Panc1 (cell line): ENCODE data around the gene CLRN3. TPM values are rescaled to one million over a fixed set of nuclear protein-coding genes. Genes with fewer than 3 reads are reported as not detected.

ENCODE experiments used
- ATAC-seq: fragments of 200-7000 bp; cut with Tn5 transposase; 2 replicates; pipeline ENCODE4 v1.9.1; 2020; ENCODE audit warnings: mild to moderate bottlenecking, moderate library complexity
- BruUV-seq: library from RNA; stranded (reverse); fragments of 400-500 nt; replicated peaks from 2 replicates; lab custom pipeline; 2021; lab: Mats Ljungman, UMichigan
- CTCF ChIA-PET: fragments of 300-600 bp; sonication (Branson Sonifier 250); formaldehyde crosslinking; loops from one replicate; lab custom pipeline; 2022; ENCODE audit warnings: antibody characterized with exemption; lab: Charles Lee
- POLR2A ChIA-PET: fragments of 300-600 bp; sonication (Branson Sonifier 250); formaldehyde crosslinking; loops from one replicate; lab custom pipeline; 2022; ENCODE audit warnings: antibody characterized with exemption; lab: Charles Lee
- DNase-seq: peaks from one replicate; pipeline ENCODE4 v3.0.0-alpha.2; 2010; ENCODE audit warnings: low read depth, low spot score
- H3K27ac ChIP-seq: 2 replicates; pipeline ENCODE4 v1.5.1; 2011; ENCODE audit warnings: mild to moderate bottlenecking, low read length, inconsistent platforms
- H3K27me3 ChIP-seq: fragments of 200-500 bp; sonication (Bioruptor generic); 2 replicates; pipeline ENCODE4 v1.6.0; 2014; ENCODE audit warnings: low read length, inconsistent platforms; ENCODE audit not compliant: control insufficient read depth, insufficient read depth
- H3K36me3 ChIP-seq: fragments of 200-500 bp; sonication (Bioruptor generic); 2 replicates; pipeline ENCODE4 v1.5.1; 2014; ENCODE audit warnings: inconsistent platforms, mild to moderate bottlenecking, low read length, moderate library complexity; ENCODE audit not compliant: control insufficient read depth, insufficient read depth
- H3K4me1 ChIP-seq: 2 replicates; pipeline ENCODE4 v1.5.1; 2011; ENCODE audit warnings: inconsistent platforms, mild to moderate bottlenecking, low read length, moderate library complexity; ENCODE audit not compliant: control insufficient read depth, insufficient read depth
- H3K4me3 ChIP-seq, 2 experiments: 2 replicates each; pipeline ENCODE4 v1.5.1; 2011 to 2012; ENCODE audit warnings: low read depth in 2 of 2, low read length in 2 of 2, mild to moderate bottlenecking in 2 of 2, inconsistent platforms in 1 of 2, moderate library complexity in 1 of 2
- H3K9me3 ChIP-seq: fragments of 200-500 bp; sonication (Bioruptor generic); 2 replicates; pipeline ENCODE4 v1.5.1; 2014; ENCODE audit warnings: low read depth, mild to moderate bottlenecking, inconsistent platforms, low read length, moderate library complexity; ENCODE audit not compliant: control insufficient read depth, insufficient read depth
- POLR2AphosphoS5 ChIP-seq: IDR thresholded peaks from 2 replicates; pipeline ENCODE4 v1.6.1; 2012; ENCODE audit warnings: mild to moderate bottlenecking, low read depth, low read length, moderate library complexity
- REST ChIP-seq, 2 experiments: IDR thresholded peaks; 2 replicates each; pipeline ENCODE4 v1.6.1; 2011 to 2012; ENCODE audit warnings: low read depth in 2 of 2, control low read depth in 1 of 2, low read length in 1 of 2, mild to moderate bottlenecking in 1 of 2, moderate library complexity in 1 of 2; ENCODE audit not compliant: insufficient read depth in 1 of 2
- SIN3A ChIP-seq: IDR thresholded peaks from 2 replicates; pipeline ENCODE4 v1.6.1; 2012; ENCODE audit warnings: low read depth, mild to moderate bottlenecking, low read length, moderate library complexity, borderline replicate concordance; ENCODE audit not compliant: insufficient read depth
- TCF7L2 ChIP-seq: IDR thresholded peaks from 2 replicates; pipeline ENCODE4 v1.6.1; 2011; ENCODE audit warnings: mild to moderate bottlenecking, low read depth, low read length, inconsistent platforms
- in situ Hi-C: cut with HindIII; loops from 2 replicates; pipeline ENCODE4 v1.10.0; 2016; ENCODE audit warnings: low sequenced_read_pairs, low pct_unique_long_range_greater_than_20kb
- intact Hi-C: fragments of 100-400 bp; cut with micrococcal nuclease; formaldehyde crosslinking; loops from one replicate; pipeline ENCODE4 v1.10.0; 2022; ENCODE audit not compliant: unreplicated experiment
- total RNA-seq: library from RNA; stranded (reverse); gene quantifications from one replicate; pipeline ENCODE4 v1.2.1, GENCODE V29; 2021; ENCODE audit not compliant: unreplicated experiment
- TF ChIP-seq, protein P1 (sequence below): fragments of 450-650 bp; IDR thresholded peaks from 2 replicates; pipeline ENCODE4 v1.5.1; 2017; ENCODE audit warnings: mild to moderate bottlenecking

Gene CLRN3
- total RNA-seq, 1 experiment from 2014 or later, result not detected

- Histone ChIP-seq H3K36me3 (no peaks in the 10 kb centered on the region), H3K4me1 (no peaks in the 10 kb centered on the region), H3K4me3 (no peak overlapping the region), H3K27ac (no peak overlapping the region), H3K9me3 (no peaks in the 10 kb centered on the region), H3K27me3 (0 out of 2 replicates have a peak, but pooled peaks cover 5% of the 10 kb centered on the region)
- CTCF ChIA-PET, result no interaction called here
- POLR2A ChIA-PET, result no interaction called here
- DNase-seq, result no peak
- intact Hi-C loops (no loop called here), in situ Hi-C loops (no loop called here)
- no peak for ATAC-seq
- no TSS peak for BruUV-seq
- TF ChIP-seq POLR2AphosphoS5 (no peak), SIN3A (no peak), TCF7L2 (no peak), REST (IDR thresholded peaks at IDR 0.05; ENCODE audit: insufficient read depth in 1 of 2, low read depth in 2 of 2, low read length in 1 of 2) (no peak)
- TF ChIP-seq, protein P1, sequence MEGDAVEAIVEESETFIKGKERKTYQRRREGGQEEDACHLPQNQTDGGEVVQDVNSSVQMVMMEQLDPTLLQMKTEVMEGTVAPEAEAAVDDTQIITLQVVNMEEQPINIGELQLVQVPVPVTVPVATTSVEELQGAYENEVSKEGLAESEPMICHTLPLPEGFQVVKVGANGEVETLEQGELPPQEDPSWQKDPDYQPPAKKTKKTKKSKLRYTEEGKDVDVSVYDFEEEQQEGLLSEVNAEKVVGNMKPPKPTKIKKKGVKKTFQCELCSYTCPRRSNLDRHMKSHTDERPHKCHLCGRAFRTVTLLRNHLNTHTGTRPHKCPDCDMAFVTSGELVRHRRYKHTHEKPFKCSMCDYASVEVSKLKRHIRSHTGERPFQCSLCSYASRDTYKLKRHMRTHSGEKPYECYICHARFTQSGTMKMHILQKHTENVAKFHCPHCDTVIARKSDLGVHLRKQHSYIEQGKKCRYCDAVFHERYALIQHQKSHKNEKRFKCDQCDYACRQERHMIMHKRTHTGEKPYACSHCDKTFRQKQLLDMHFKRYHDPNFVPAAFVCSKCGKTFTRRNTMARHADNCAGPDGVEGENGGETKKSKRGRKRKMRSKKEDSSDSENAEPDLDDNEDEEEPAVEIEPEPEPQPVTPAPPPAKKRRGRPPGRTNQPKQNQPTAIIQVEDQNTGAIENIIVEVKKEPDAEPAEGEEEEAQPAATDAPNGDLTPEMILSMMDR, result no peak
Observed at GRCh38 chr10:127913368-127913759, 20.6 kb upstream of the CLRN3 start.

GRCh38 chr10:127912607-127913367, 20.0 kb upstream of the CLRN3 start:
- Histone ChIP-seq H3K27ac (no peak overlapping the region), H3K27me3 (peaks cover 9% of the 10 kb centered on the region), H3K9me3 (no peaks in the 10 kb centered on the region), H3K36me3 (no peaks in the 10 kb centered on the region), H3K4me3 (no peak overlapping the region), H3K4me1 (peaks cover 1% of the 10 kb centered on the region; the same call in 1 of the 2 replicates)
- no peak for DNase-seq
- ATAC-seq, result no peak
- no peak for TF ChIP-seq POLR2AphosphoS5
- TF ChIP-seq SIN3A, result no peak
- TF ChIP-seq, protein P1, result no peak
- no peak for TF ChIP-seq TCF7L2
- no peak for TF ChIP-seq REST (IDR thresholded peaks at IDR 0.05; ENCODE audit: insufficient read depth in 1 of 2, low read depth in 2 of 2, low read length in 1 of 2)
- intact Hi-C loops, result no loop called here
- ChIA-PET POLR2A (no interaction called here), CTCF (no interaction called here)
- no TSS peak for BruUV-seq
- in situ Hi-C loops, result no loop called here
